ENCODE results near the gene RBM4. TPM values are rescaled to one million over a fixed set of nuclear protein-coding genes. Genes with fewer than 3 reads are reported as not detected.

The RBM4 gene
- total and polyA plus RNA-seq, 12 donors = 70.0 to 243 (median 138) TPM

DNA sequence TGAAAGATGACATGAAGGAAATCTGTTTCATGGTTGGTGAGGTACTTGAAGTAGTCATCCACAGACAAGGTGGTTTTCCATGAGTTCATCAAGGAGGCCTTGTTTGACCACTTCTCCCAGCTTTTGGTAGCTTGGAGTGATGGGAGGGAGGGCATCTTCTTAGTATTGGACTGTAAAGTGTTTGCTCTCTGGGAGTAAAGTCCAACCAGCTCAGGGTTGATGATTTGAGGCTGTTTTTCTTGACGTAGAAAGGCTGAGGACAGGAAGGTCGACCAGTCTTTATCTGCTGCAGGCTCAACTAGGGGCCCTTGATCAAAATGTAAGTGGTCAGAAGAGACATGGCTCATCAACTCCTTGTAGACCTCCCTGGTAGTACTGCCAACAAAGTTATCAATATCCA lies 47.3 kb upstream of the RBM4 start:
- intact Hi-C loops (cut with DNase I) = no loop called here
- TF ChIP-seq, protein P1, sequence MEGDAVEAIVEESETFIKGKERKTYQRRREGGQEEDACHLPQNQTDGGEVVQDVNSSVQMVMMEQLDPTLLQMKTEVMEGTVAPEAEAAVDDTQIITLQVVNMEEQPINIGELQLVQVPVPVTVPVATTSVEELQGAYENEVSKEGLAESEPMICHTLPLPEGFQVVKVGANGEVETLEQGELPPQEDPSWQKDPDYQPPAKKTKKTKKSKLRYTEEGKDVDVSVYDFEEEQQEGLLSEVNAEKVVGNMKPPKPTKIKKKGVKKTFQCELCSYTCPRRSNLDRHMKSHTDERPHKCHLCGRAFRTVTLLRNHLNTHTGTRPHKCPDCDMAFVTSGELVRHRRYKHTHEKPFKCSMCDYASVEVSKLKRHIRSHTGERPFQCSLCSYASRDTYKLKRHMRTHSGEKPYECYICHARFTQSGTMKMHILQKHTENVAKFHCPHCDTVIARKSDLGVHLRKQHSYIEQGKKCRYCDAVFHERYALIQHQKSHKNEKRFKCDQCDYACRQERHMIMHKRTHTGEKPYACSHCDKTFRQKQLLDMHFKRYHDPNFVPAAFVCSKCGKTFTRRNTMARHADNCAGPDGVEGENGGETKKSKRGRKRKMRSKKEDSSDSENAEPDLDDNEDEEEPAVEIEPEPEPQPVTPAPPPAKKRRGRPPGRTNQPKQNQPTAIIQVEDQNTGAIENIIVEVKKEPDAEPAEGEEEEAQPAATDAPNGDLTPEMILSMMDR (IDR thresholded peaks at IDR 0.05) = no peak
- TF ChIP-seq POLR2A (IDR thresholded peaks at IDR 0.05) = no peak
- Histone ChIP-seq H3K4me1 (replicated peaks in 1 of 2) (peaks cover 22 to 30% of the 10 kb centered on the region in 2 donors), H3K27ac (no peak overlapping the region), H3K36me3 (replicated peaks in 1 of 2) (no peaks in the 10 kb centered on the region), H3K9me3 (replicated peaks in 1 of 3) (no peaks in the 10 kb centered on the region), H3K27me3 (no peaks in the 10 kb centered on the region), H3K4me3 (no peak overlapping the region)
- WGBS, 4 donors = 78 to 90% (median 85%) methylated on average over 2 of the region's 2 CpGs
- no peak for DNase-seq

DNA sequence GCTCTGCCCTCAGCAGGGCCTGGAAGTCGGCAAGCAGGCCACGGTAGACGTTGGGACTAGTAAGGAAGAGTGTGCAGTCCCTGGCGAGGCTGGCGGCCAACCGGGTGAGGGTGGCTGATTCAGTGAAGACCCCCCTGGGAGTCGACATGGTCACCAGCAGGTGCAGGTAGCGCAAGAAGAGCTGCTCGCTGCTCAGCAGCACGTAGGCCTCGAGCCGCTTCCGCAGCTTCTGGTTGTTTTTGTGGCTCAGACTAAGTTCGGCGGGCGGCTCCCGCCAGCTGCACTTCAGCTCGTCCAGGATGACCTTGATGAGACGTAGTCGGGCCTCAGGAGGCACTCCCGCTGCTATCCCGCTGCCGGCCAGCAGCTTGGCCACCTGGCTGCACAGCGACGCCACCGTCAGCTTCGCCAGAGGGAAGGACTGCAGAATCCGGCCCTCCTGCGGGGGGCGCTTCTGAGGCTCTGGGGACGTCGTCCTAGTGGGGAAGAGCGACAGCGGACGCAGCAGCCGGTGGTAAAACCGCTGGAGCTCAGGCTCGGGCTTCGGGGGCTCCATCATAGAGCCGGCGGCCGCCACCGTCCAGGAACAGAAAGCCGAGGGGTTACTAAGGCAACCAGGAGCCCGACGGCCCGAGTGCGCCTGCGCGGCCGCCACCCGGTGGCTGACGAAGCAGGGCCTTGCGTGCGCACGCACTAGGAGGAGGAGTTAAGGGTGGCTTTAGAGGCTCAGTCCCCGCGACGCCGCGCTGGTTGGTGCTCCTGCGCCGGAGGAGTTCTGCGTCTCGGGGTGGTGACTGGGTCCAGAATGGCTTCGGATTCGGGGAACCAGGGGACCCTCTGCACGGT lies 45.8 kb upstream of the RBM4 start, which contains the start of the genes CCDC87 and CCS:
TSS of gene CCDC87 (minus strand) at position 607 of the 846 bp plus-strand sequence. CDS start at position 559, 48 bp downstream.
TSS of gene CCS (plus strand) at position 729 of the 846 bp plus-strand sequence. CDS start at position 806, 77 bp downstream.
- no peaks in the 10 kb centered on the region for H3K36me3 ChIP-seq (replicated peaks in 1 of 2)
- peak; percentile 97 to 99 (median 98) for DNase-seq
- intact Hi-C loops (cut with DNase I) = no loop called here
- peak within 1 kb of the TSS; percentile 12 to 77 (median 54) for H3K4me3 ChIP-seq
- H3K27ac ChIP-seq = peak within 1 kb of the TSS; percentile 52 to 90 (median 66)
- H3K27me3 ChIP-seq = no peaks in the 10 kb centered on the region
- H3K4me1 ChIP-seq (replicated peaks in 1 of 2) = peaks cover 22 to 30% of the 10 kb centered on the region in 2 donors
- 10 to 14% (median 12%) methylated on average over 21 to 68 of the region's 68 CpGs for WGBS, 4 donors
- TF ChIP-seq, protein P1 (IDR thresholded peaks at IDR 0.05) = peak; percentile 53 to 90 (median 86)
- peak; percentile 76 to 91 for TF ChIP-seq POLR2A (IDR thresholded peaks at IDR 0.05)
- no peaks in the 10 kb centered on the region for H3K9me3 ChIP-seq (replicated peaks in 1 of 3)

DNA sequence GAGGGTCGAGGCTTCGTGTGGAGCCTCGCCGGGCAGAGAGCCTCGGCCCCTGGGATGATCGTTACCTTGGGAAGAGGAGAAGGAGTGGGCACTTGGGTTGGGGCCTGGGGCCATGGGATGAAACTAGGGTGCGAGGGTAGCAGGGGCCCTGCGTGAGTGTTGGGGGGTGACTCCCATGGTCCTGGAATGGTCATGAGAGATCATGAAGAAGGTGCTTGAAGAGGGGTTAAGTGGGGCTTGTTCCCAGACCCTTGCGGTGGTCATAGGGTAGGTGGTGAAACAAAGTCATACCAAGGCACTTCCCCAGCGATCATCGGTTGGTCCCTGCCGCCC lies 45.2 kb upstream of the RBM4 start:
- peak overlapping the region in 4 of 5 donors; percentile 60 to 90 (median 75) for H3K27ac ChIP-seq
- intact Hi-C loops (cut with DNase I) = no loop called here
- no peaks in the 10 kb centered on the region for H3K27me3 ChIP-seq
- no peaks in the 10 kb centered on the region for H3K36me3 ChIP-seq (replicated peaks in 1 of 2)
- no peak for DNase-seq
- H3K4me1 ChIP-seq (replicated peaks in 1 of 2) = peaks cover 22 to 30% of the 10 kb centered on the region in 2 donors
- WGBS, 4 donors = 9 to 14% (median 11%) methylated on average over 11 to 12 of the region's 12 CpGs
- peak overlapping the region; percentile 12 to 77 (median 54) for H3K4me3 ChIP-seq
- no peaks in the 10 kb centered on the region for H3K9me3 ChIP-seq (replicated peaks in 1 of 3)
- no peak for TF ChIP-seq POLR2A (IDR thresholded peaks at IDR 0.05)
- TF ChIP-seq, protein P1 (IDR thresholded peaks at IDR 0.05) = no peak

DNA sequence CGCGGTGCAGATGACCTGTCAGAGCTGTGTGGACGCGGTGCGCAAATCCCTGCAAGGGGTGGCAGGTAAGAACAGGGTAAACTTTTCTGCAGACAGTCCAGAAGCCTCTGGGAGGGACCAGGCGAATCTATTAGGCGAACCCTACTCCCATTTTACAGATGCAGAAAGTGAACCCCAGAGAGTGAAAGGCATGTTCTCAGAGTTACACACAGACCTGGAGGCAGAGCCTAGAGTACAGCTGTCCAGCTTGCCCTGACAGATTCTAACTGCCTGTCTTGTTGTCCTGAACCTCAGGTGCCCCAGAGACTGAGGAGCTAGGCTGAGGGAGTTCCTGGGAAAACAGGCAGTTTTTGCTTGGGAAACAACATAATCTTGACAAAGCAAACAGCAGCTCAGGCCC lies 44.9 kb upstream of the RBM4 start:
- no peak for DNase-seq
- H3K4me1 ChIP-seq (replicated peaks in 1 of 2) = peaks cover 22 to 30% of the 10 kb centered on the region in 2 donors
- 53 to 79% (median 64%) methylated on average over 6 to 7 of the region's 7 CpGs for WGBS, 4 donors
- peak overlapping the region in 3 of 4 donors; percentile 12 to 77 (median 43) for H3K4me3 ChIP-seq
- H3K36me3 ChIP-seq (replicated peaks in 1 of 2) = no peaks in the 10 kb centered on the region
- no peaks in the 10 kb centered on the region for H3K27me3 ChIP-seq
- peak overlapping the region in 3 of 5 donors; percentile 66 to 90 (median 84) for H3K27ac ChIP-seq
- TF ChIP-seq, protein P1 (IDR thresholded peaks at IDR 0.05) = no peak
- TF ChIP-seq POLR2A (IDR thresholded peaks at IDR 0.05) = no peak
- no peaks in the 10 kb centered on the region for H3K9me3 ChIP-seq (replicated peaks in 1 of 3)
- intact Hi-C loops (cut with DNase I) = no loop called here

All from adrenal gland (tissue), 12 donors.